GM20000 (cell line): ENCODE data around the gene PCP2.

Source experiments
- DNase-seq: peaks from one replicate; pipeline ENCODE4 v3.0.0; 2012; ENCODE audit warnings: low spot score
- CTCF ChIP-seq: IDR thresholded peaks from 2 replicates; pipeline ENCODE4 v1.5.1; 2012; ENCODE audit warnings: mild to moderate bottlenecking, control low read depth; ENCODE audit errors: extremely low read depth, missing control alignments

The PCP2 gene

GRCh38 chr19:7628589-7629311 lies 4.8 kb downstream of the PCP2 start:
- no peak for TF ChIP-seq CTCF
- no peak for DNase-seq

- no peak for TF ChIP-seq CTCF
- DNase-seq = no peak
These were observed 6.4 kb downstream of the PCP2 start for GRCh38 chr19:7627166-7627565.

GRCh38 chr19:7625763-7626372 lies 7.7 kb downstream of the PCP2 start:
- DNase-seq = no peak
- TF ChIP-seq CTCF = no peak

- TF ChIP-seq CTCF = no peak
- DNase-seq = no peak
These were observed 8.7 kb downstream of the PCP2 start for GRCh38 chr19:7624810-7625209.

- DNase-seq = no peak
- no peak for TF ChIP-seq CTCF
These were observed 9.6 kb downstream of the PCP2 start for GRCh38 chr19:7623725-7624603.

GRCh38 chr19:7622933-7623685 lies 10.4 kb downstream of the PCP2 start:
- no peak for TF ChIP-seq CTCF
- no peak for DNase-seq
